HG03457 (cell line): ENCODE results near the gene XXYLT1.

Experiments used
- ATAC-seq: cut with Tn5 transposase; IDR thresholded peaks from one replicate; pipeline ENCODE4 v1.9.1; 2021; ENCODE audit warnings: moderate number of reproducible peaks; ENCODE audit not compliant: unreplicated experiment

XXYLT1 gene

DNA sequence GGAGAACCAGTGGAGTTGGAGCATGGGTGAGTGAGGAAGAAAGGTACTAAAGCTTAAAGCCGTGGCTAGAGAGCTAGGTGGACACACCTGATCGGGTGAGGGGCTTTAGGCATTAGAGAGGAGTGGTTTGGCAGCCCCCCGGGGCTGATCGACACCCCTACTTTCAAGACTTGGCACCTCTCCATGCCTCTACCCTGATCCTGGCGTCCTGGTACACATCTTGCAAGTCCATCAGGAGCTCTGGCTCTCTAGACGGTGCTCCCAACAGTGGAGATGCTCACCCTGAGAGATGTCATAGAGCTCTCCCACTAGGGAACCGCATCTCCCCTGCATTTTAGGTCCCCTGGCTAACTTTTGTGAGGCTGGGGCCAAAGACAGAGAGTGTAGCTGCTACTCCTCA lies 98.1 kb downstream of the XXYLT1 start:
- no peak for ATAC-seq

DNA sequence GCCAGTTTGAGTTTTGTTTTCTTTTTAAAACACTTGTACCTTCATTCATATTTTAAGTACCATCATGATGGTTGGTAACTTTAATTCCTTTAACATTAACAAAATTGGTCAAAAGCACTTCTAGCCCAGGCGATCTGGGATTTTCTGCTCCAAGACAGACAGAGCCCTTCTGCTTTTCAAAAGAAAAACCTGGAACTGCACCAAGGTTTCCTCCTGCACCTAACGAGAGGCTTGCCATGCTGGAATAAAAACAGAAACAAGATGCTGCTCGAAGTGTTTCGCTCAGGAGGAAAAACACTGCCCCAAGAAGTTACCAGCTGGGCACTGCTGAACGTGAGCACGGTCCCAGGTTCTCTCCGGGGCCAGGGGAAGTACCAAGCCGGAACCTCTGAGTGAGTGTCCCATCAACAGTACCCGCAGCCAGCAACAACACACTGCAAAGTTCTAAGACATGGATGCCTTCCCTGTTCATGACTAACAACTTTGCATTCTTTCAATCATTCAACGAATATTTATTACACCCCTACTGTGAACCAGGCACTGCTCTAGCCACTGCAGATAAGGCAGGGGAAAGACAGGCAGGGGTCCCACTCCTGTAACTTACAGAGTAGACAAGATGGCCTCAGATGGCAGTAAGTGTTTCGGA lies 98.8 kb downstream of the XXYLT1 start:
- no peak for ATAC-seq

DNA sequence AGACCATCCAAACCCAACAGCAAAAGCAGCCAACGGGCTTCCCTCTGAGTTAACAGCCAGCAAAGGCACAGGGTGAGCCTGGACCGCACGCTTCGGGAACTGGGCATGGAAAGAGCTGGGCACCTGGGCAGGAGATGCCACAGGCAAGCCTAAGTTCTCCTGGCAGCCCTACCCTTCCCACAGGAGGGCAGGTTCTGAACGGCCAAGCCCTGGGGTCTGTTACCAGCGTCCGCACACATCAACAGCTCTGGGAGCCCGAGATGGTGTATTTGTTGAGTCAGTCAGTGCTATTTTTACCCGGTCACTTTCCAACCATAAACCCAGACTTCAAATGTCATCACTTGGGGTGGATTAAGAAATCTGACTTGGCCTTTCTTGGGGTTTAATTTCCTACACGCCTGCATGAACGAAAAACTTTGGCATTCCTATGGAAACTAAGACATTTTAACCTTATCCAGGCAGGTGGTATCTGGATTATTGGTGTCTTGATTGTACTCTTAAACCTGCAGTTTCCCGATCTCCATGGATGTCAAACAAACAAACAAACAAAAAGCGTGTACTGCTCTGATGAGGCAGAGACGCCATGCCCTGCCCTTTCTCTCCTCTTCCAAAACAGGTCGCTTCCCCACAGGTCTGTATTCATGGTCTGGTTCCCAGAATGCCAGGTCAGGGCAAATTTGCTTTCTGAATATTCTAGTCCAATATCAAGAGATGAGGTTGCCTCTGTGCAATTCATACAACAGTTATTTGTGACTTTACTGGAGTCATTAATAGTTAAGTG lies 99.7 kb downstream of the XXYLT1 start:
- no peak for ATAC-seq

DNA sequence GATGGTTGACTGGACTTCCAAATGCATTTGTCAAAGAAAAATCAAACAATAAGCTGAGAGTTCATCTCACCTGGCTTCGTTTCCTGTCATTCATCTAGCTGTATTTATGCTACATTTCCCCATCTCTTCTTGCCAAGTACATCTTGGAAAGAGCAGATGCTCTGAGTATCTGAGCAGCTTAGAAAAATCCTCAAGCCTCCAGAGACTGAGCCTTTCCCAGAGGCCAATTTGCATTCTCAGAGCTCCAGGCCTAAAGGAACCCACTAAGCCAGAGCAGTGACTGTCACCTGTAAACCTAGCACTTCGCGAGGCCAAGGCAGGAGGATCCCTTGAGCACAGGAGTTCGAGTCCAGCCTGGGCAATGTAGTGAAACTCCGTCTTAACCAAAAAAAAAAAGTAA lies 100.5 kb downstream of the XXYLT1 start:
- ATAC-seq, result no peak

DNA sequence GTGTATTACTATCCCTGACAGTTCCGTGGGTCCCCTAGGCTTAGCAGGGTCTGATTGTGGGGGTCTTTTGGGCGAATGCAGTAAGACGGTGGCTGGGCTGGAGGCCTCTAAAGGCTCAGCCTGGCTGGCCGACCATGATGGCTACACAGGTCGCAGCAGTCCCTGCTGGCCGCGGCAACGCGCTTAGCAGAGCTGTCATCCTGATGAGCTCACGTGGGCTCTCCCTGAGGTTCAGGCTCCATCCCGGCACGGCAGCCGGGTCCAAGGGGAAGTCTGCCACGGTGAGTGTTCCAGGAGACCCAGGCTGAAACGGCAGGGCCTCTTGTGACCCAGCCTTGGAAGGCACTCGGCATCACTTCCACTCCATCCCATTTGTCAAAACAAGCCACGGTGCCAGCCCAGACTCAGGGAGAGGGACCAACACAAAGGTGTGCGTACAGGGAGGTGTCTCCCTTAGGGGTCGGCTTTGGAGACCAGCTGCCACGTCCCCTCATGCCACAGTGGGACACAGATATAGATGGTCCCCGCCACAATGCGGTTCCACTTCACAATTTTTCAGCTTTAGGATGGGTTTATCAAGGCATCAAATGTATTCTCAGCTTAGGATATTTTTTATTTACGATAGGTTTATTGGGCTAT lies 101.8 kb downstream of the XXYLT1 start:
- ATAC-seq, result no peak

DNA sequence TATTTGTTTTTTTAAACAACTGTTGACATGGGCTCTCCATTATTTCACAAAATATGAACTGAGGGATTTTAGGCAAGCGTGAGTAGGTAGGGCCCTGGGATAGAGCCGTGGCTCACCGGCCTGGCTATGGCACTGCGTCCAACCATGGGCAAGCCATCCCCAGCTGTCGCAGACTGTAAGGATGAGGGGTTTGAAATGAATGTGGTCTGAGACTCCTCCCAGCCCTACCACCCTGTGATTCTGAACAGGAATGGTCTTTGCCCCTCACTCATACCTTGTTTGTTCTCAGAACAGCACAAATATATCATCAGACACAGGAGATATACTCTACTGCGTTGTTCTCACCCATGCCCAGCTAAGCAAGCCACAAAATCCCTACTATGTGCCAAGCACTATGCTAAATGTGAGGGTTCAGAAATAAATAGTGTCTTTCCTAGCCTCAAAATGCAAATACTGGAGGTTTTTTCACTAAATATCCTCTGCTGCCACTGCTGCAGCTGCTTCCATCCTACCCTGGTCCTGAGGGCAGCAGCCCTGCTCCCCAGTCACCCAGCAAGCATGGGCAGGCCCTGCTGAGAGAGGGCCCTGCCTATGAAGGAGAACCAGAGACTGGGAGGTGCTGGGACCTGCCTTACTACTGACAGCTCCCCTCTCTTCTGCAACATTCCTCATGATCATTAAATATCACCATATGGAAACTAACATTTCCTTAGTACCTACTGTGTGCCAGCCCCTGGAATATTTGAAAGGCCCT lies 102.8 kb downstream of the XXYLT1 start:
- no peak for ATAC-seq

DNA sequence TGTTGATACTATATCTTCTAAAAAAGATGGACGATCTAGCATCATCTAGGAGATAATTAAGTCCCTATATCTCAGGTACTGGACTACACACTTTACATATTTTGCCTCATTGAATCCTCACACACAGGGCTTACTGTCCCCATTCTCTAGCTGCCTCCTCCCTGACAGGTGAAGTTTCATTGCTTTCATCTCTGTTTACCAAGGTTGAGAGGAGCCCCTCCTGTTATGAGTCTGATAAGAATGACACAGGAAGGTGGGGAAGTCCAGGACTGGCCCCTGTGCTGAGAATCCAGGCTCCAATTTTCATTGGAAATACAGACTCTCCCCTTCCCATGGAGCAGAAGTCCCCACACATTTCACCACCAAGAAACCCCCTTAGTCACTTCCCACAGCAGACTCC lies 105.2 kb downstream of the XXYLT1 start:
- ATAC-seq, result no peak

DNA sequence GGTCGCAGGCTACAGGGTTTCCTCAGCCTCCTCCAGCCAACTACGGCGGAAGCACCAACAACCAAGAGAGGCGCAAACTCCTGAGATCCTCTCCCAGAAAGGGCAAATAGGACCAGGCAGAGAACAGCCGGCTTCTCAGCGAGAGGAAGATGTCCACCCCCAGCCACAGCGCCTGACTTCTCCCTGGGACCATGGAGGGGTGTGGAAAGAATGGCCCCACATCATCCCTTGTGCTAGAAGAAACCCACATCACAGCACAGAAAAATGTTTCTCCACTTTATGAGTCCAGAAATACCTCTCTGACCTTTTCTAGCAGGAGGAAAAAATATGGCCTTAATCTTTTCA lies 105.7 kb downstream of the XXYLT1 start:
- no peak for ATAC-seq

DNA sequence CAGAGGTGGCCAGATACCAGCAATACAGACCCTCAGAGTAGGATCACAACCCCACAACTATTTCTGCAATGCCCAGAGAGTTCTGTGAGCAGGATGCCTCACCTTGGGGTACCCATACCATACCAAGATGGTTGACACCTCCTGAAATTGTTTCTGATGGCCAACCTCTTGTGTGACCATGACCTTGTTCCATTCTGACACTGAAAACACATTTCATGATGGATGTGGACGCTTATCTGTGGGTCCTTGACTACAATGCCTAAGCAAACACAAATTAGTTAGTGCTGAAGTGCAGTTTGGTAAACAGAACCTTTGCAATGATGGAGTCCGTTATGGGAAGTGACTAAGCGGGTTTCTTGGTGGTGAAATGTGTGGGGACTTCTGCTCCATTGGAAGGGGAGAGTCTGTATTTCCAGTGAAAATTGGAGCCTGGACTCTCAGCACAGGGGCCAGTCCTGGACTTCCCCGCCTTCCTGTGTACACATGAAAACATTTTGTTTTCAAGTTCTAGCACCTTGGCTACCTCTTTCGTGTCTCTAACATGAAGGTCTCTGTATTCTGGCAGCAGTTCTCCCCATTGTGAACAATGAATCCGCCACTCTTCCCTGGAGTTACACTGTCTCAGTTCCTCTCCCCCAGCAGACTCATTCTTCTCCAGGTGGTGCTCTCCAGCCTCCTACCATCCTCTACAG lies 106.2 kb downstream of the XXYLT1 start:
- ATAC-seq, result no peak

DNA sequence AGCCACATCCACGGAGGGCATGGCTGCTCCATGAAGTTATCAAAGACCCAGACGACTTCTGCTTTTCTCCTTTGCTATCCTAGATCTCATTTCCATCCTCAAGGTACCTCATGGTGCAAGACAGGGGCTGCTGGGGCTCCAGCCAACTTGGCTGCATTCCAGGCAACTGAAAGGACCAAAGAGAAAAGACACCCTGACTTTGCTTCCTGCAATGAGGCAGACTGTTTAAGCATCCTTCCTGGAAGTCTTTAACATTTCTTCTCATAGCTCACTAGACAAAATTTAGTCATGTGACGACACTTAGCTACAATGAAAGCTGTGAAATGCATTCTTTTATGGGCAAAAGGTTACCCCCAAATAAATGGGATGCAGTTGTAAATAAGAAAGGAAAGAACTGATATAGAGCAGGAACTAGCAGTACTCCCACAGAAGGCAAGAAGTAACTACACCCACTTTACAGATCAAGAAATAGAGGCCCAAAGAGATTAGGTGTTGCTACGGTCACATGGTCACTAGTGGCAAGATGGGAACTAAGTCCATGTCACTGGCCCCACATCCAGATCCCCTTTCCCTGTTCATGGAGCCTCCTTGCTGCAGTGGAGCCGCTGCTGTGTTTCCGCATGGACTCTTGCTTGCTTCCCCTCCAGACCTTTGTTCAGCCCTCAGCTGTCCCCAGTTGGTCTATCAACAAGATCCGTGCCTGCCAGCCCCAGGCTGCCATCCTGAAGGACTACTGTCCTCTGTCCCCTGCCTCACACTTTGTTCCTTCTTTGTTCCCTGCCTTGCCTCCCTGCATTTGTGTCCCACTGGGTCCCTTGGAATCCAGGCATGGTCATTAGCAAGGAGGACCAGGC lies 107.0 kb downstream of the XXYLT1 start:
- ATAC-seq, result no peak

DNA sequence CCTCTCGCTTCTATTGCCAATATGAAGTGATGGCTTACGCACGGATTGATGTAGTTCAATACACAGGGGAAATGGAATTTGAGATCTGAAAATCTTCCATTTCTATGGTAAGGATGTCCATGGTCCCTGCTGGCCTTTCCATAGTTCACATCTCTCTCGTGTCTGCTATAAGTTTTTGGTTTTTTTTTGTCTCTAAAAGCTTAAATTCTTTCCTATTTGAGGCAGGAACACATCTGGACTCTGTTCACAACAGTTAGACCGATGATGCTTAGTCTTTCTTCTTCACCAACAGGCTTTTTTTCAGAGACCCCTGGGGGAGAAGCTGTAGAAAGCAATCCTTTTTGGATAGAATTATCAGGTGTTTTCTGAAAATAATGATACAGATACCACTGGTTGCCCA lies 108.1 kb downstream of the XXYLT1 start:
- no peak for ATAC-seq

DNA sequence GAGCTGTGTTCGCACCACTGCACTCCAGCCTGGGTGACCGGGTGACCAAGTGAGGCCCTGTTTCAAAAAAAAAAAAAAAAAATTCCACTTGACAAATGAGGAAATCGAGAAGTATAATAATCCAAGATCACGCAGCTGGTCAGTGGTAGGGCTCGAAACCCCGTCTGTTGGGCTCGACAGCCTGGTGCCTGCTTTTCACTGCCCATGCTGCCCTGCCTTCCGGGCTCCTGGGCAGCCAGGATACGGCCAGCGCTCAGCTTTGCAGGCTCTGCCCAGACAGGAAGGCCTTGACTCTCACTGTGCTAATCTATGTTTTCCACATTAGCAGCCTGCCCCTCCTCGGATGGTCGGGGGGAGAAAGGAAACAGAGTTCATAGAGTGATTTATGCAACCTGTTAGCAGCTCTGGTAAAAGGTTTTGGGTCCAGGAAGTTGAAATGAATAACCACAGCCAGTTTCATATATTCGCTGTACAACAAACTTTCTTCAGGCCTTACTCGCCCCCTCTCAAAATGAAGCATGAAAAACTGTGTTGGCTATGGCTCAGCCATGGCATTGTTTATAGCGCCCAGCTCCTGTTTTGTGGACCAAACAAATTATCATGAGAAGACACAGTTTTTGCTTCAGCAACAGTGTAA lies 108.8 kb downstream of the XXYLT1 start:
- ATAC-seq, result peak; percentile 40

DNA sequence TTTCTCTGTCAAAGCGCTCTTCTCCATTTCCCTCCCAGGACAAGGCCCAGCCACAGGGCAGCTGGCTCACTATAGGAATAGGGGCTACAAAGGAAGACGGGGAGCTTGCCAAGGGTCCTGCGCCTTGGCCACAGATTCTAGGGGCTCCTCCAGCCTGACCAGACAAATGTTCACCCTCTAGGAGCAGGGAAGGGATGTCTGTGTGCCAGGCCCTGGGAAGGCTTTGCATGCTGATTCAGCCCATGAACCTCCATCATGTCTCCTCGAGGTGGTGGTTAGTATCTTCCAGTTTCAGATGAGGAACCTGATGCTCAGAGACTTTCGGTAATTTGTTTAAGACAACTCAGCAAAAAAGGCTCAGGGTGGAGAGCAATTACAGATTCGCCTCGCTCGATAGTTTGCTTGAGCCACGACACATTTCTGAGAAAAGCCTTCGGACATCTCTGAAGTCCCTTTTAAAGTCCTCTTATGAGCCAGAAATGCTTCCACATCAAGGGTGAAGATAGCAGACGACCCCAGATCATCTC lies 110.0 kb downstream of the XXYLT1 start:
- ATAC-seq, result no peak

DNA sequence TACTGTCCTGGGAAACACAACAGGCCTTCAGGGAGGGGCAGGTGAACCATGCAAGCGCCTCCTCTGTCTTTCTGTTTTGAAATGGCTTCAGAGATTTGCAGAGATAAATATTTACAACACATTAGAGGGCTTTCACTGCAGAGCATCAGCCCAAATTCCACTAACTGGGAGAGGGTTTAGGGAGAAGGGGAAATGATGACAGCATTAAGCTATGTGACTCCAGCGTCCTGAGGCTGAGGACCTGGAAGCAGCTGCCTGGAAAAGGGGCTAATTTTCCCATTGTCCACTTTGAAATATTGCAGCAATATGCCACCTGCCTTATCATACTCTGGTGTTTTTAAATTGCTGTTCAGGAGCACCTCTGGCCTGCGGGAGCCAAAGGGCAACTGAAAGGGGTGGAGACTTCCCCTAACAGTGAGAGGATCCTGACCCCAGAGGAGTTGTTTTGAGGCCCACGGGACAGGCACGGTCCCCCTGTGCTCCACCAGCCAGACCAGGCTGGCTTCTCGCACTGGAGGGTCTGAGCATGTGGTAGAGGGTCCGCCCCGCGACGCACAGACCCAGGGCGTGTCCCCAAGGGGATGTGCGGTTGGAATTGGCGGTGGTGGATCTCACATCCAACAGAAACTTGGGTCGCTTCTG lies 110.6 kb downstream of the XXYLT1 start:
- no peak for ATAC-seq

DNA sequence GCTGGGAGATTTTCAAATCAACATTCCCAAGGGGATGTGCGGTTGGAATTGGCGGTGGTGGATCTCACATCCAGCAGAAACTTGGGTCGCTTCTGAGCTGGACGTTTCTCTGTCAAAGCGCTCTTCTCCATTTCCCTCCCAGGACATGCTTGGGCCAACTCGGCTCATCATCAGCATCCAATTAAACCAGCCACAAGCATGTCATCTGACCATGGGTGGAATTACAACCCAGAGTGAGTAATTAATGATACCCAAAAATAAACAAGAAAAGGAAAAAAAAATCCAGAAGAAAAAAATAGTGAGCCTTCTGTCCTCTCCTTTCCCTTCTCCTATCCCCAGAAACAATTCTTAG lies 111.2 kb downstream of the XXYLT1 start:
- ATAC-seq, result no peak

DNA sequence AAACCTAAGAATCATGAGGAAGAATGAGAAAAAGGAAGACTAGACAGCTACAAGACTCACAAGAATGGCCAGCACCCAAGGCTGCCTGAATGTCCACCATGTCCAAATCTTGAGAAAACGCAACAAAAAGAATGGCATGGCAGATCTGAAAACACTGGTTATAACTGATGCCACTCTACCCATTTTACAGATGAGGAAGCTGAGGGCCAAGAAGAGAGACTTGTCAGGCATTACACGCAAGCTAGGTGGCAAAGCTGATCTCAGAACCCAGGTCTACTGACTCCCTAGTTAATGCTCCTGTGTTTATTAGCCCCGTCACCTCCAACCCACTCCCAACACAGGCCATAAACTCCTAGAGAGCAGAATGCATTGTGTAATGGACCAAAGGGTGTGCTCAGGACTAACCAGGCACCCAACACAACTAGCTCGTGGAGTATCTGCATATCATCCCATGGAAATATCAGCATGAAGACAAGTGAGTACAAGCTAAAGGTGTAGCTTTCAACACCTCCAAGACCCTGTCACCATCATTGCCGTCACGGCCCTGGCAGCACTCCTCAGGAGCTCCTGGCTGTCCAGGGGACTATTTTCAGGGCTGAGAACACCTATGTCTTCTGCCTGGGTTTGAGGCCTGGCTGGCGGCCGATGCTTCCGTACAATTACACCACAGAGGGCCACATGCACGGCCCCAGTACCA lies 111.7 kb downstream of the XXYLT1 start:
- ATAC-seq, result no peak

DNA sequence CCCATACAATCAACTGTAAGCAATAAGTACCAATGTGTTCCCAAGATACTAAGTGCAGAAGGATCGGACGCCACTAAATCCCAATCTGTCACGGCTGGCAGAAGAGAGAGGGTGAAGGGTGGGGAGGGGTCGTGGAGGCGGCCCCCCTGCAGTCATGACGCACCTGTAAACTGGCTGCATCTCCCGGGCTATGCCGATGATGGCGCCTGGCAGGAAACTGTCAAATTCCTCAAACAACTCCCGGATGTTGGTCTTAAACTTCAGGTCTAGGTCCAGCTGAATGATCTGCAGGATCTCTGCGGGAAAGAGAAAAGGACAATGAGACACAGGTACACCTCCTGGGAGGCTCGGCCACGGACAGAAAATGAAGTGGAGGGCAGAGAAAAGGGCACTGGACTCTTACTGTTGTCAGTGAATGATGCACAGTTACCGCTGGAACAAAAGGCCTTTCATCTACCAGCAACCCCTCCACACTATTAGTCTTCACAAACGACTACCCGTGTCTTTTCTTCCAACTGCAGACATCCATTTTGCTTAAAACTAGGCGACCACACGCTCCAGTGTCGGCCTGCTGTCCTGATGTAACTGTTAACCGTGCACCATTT lies 114.6 kb downstream of the XXYLT1 start:
- ATAC-seq, result no peak
